ENCODE measurements around the gene PGC. TPM values are rescaled to one million over a fixed set of nuclear protein-coding genes. Genes with fewer than 3 reads are reported as not detected.
A peak's percentile ranks its signal among the peaks of the same experiment; 100 is the strongest.

PGC gene
- polyA plus RNA-seq, 1 of the 3 experiments (the other 2 are of a cell fraction): not detected

DNA sequence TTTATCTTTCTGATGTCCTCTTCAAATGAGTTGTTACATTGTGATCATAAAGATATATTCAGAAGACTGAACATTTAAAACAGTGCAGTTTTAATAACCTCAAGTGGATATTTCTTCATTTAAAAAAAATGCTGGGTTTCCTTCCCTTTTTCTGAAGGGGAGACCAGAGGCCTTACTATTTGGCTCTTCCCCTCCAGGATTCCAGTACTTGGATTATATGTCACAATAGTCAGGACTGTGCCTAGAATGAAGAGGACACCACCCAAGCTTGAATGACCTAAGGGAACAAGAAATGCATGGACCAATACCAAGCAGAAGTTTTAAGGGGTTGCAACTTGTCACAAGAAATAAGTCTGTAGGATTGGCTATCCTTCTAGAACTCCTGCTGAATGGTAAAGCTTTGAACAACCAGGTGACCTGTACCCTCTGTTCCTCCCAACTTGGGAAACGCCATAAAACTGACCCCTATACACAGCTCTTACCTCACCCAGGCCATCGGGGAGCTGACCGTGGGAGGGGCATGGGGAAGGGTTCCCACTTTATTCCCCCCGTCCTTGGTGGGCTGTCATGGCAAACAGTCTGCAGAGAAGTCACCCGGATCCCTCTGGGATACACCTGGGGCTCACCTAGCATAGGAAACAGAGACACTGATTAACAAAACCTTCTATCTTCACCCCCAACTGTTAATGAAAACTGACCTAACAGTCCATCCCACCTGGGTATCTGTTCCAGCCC is 30.5 kb upstream of the PGC start:
- peaks cover 13% of the 10 kb centered on the region for H3K79me2 ChIP-seq (ENCODE audit: insufficient read depth)
- H3K4me3 ChIP-seq (ENCODE audit: low read depth in 2 of 2, low read length in 1 of 2): peak overlapping the region in 1 of 2 experiments; percentile 82; a peak in 1 of 4 replicates
- DNase-seq: no peak
- CTCF ChIA-PET: interaction anchor here (0.9 to 2.9 kb wide), 7 partner anchors 9 to 410 kb away, joined by 3 to 12 read pairs (median 4); partner anchors contain the start of gene TOMM6
- no peak overlapping the region for H2AFZ ChIP-seq (ENCODE audit: low read depth)
- H4K20me1 ChIP-seq (ENCODE audit: insufficient read depth): no peaks in the 10 kb centered on the region
- no peak overlapping the region for H3K27ac ChIP-seq (ENCODE audit: low read depth in 2 of 2, low read length in 1 of 2)
- POLR2A ChIA-PET: no interaction called here
- H3K9me2 ChIP-seq: no peaks in the 10 kb centered on the region
- TF ChIP-seq MEF2A (IDR thresholded peaks at IDR 0.05; ENCODE audit: borderline replicate concordance, low read depth): no peak
- TF ChIP-seq, protein P1, sequence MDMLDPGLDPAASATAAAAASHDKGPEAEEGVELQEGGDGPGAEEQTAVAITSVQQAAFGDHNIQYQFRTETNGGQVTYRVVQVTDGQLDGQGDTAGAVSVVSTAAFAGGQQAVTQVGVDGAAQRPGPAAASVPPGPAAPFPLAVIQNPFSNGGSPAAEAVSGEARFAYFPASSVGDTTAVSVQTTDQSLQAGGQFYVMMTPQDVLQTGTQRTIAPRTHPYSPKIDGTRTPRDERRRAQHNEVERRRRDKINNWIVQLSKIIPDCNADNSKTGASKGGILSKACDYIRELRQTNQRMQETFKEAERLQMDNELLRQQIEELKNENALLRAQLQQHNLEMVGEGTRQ (IDR thresholded peaks at IDR 0.05; ENCODE audit: borderline replicate concordance, low read depth, low read length): no peak
- TF ChIP-seq RCOR1 (IDR thresholded peaks at IDR 0.05; ENCODE audit: low read length): no peak
- TF ChIP-seq POLR2AphosphoS5 (IDR thresholded peaks at IDR 0.05; ENCODE audit: low read depth, low read length): no peak
- TF ChIP-seq, protein P2, sequence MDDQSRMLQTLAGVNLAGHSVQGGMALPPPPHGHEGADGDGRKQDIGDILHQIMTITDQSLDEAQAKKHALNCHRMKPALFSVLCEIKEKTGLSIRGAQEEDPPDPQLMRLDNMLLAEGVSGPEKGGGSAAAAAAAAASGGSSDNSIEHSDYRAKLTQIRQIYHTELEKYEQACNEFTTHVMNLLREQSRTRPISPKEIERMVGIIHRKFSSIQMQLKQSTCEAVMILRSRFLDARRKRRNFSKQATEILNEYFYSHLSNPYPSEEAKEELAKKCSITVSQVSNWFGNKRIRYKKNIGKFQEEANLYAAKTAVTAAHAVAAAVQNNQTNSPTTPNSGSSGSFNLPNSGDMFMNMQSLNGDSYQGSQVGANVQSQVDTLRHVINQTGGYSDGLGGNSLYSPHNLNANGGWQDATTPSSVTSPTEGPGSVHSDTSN (IDR thresholded peaks at IDR 0.05): no peak
- no peak for TF ChIP-seq MXI1 (IDR thresholded peaks at IDR 0.05; ENCODE audit: low read depth, low read length)
- TF ChIP-seq CHD2 (IDR thresholded peaks at IDR 0.05; ENCODE audit: low read length, partially characterized antibody): no peak
- TF ChIP-seq, protein P3, sequence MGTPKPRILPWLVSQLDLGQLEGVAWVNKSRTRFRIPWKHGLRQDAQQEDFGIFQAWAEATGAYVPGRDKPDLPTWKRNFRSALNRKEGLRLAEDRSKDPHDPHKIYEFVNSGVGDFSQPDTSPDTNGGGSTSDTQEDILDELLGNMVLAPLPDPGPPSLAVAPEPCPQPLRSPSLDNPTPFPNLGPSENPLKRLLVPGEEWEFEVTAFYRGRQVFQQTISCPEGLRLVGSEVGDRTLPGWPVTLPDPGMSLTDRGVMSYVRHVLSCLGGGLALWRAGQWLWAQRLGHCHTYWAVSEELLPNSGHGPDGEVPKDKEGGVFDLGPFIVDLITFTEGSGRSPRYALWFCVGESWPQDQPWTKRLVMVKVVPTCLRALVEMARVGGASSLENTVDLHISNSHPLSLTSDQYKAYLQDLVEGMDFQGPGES (IDR thresholded peaks at IDR 0.05; ENCODE audit: low read depth, low read length): no peak
- TF ChIP-seq TEAD4 (IDR thresholded peaks at IDR 0.05; ENCODE audit: borderline replicate concordance, insufficient read depth): no peak
- TF ChIP-seq EP300 (IDR thresholded peaks at IDR 0.05; ENCODE audit: borderline replicate concordance in 1 of 2, low read depth in 1 of 2, low read length in 1 of 2): no peak
- no peak for TF ChIP-seq TAF1 (IDR thresholded peaks at IDR 0.05; ENCODE audit: borderline replicate concordance, low read depth, low read length)
- TF ChIP-seq GATA2 (CRISPR knock-in tag; IDR thresholded peaks at IDR 0.05): no peak
- TF ChIP-seq, protein P4, sequence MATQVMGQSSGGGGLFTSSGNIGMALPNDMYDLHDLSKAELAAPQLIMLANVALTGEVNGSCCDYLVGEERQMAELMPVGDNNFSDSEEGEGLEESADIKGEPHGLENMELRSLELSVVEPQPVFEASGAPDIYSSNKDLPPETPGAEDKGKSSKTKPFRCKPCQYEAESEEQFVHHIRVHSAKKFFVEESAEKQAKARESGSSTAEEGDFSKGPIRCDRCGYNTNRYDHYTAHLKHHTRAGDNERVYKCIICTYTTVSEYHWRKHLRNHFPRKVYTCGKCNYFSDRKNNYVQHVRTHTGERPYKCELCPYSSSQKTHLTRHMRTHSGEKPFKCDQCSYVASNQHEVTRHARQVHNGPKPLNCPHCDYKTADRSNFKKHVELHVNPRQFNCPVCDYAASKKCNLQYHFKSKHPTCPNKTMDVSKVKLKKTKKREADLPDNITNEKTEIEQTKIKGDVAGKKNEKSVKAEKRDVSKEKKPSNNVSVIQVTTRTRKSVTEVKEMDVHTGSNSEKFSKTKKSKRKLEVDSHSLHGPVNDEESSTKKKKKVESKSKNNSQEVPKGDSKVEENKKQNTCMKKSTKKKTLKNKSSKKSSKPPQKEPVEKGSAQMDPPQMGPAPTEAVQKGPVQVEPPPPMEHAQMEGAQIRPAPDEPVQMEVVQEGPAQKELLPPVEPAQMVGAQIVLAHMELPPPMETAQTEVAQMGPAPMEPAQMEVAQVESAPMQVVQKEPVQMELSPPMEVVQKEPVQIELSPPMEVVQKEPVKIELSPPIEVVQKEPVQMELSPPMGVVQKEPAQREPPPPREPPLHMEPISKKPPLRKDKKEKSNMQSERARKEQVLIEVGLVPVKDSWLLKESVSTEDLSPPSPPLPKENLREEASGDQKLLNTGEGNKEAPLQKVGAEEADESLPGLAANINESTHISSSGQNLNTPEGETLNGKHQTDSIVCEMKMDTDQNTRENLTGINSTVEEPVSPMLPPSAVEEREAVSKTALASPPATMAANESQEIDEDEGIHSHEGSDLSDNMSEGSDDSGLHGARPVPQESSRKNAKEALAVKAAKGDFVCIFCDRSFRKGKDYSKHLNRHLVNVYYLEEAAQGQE (IDR thresholded peaks at IDR 0.05; ENCODE audit: low read depth, low read length): no peak
- TF ChIP-seq, protein P5, sequence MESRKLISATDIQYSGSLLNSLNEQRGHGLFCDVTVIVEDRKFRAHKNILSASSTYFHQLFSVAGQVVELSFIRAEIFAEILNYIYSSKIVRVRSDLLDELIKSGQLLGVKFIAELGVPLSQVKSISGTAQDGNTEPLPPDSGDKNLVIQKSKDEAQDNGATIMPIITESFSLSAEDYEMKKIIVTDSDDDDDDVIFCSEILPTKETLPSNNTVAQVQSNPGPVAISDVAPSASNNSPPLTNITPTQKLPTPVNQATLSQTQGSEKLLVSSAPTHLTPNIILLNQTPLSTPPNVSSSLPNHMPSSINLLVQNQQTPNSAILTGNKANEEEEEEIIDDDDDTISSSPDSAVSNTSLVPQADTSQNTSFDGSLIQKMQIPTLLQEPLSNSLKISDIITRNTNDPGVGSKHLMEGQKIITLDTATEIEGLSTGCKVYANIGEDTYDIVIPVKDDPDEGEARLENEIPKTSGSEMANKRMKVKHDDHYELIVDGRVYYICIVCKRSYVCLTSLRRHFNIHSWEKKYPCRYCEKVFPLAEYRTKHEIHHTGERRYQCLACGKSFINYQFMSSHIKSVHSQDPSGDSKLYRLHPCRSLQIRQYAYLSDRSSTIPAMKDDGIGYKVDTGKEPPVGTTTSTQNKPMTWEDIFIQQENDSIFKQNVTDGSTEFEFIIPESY (IDR thresholded peaks at IDR 0.05; ENCODE audit: borderline replicate concordance, low read depth): no peak
- H3K27me3 ChIP-seq (ENCODE audit: insufficient read depth): no peaks in the 10 kb centered on the region
- no peaks in the 10 kb centered on the region for H3F3A ChIP-seq (replicated peaks; ENCODE audit: insufficient read depth)
- H3K9me3 ChIP-seq: no peaks in the 10 kb centered on the region
- peaks cover 14% of the 10 kb centered on the region in 2 experiments; a peak in 2 of 4 replicates for H3K4me1 ChIP-seq (ENCODE audit: control insufficient read depth in 1 of 2, insufficient read depth in 2 of 2, low read depth in 1 of 2, low read length in 1 of 2)
- H3K4me2 ChIP-seq: 0 out of 2 replicates have a peak overlapping the region, but pooled peaks have one; percentile 86
- H3K9ac ChIP-seq: 0 out of 2 replicates have a peak overlapping the region, but pooled peaks have one; percentile 72
- peaks cover 18 to 22% of the 10 kb centered on the region in 2 experiments for H3K36me3 ChIP-seq (replicated peaks in 1 of 2; ENCODE audit: control insufficient read depth in 1 of 2, insufficient read depth in 2 of 2, low read length in 1 of 2)
- WGBS (ENCODE audit: low lambda C conversion rate): 79% methylated on average over 2 of the region's 5 CpGs
